ENCODE measurements around the gene DMXL2.

DMXL2 gene

DNA sequence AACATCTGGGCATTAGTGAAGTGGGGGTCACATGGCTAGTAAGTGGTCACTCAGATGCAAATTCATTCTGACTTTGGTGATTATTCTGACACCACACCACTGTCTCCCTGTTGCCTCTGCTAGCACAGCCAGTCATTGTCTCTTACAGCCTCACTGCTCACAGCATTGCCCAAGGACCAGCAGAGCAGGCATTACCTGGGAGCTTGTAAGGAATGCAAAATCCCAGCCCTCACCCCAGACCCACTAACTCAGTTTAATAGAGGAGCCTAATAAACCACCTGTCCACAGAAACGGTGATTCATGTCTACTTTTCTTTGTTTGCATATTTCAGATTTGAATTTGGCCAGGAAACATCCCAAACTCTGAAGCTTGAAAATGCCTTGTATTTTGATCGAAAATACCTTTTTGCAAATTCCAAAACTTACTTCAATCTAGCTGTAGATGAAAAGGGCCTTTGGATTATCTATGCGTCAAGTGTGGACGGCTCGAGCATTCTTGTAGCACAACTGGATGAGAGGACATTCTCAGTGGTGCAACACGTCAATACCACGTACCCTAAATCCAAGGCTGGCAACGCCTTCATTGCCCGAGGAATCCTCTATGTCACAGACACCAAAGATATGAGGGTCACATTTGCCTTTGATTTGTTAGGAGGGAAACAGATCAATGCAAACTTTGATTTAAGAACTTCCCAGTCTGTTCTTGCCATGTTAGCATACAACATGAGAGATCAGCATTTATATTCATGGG, 218.4 kb downstream of the DMXL2 start:
- DNase-seq, result no peak

DNA sequence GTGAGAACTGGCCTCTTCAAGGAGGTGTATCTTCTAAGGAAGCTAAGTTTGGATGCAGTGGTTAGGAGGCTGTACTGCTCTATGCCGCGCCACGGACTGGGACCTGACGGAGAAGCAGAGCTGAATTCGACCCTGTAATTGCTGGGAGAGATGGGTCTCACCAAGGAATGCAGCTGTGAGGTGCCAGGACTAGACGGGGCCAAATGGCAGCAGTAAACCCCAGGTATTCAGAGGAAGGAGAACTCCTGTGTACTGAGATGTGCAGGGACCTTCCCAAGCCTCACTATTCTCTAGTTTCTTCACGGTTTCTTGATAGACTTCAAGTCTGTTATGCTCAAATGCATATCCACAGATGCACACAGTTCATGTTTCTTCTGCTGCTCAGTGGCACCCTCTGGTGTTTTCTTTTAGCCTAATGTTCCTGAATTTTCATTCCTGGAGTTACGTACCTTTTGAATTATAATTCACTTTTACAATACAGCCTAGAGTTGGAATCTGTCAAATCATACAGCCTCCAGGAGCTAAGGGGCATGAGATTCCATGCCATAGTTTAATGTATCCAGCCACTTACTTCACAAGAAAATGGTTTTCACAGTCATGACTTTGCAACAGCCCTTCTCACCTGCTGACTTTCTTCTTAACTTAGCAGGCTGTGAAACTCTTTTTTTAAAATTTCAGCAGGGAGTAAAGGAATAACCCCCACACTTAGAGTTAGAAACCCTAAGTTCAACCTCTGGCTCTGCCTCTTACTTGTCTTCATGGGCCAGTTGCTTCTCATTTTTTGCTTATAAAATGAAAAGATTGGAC, 219.3 kb downstream of the DMXL2 start:
- no peak for DNase-seq

DNA sequence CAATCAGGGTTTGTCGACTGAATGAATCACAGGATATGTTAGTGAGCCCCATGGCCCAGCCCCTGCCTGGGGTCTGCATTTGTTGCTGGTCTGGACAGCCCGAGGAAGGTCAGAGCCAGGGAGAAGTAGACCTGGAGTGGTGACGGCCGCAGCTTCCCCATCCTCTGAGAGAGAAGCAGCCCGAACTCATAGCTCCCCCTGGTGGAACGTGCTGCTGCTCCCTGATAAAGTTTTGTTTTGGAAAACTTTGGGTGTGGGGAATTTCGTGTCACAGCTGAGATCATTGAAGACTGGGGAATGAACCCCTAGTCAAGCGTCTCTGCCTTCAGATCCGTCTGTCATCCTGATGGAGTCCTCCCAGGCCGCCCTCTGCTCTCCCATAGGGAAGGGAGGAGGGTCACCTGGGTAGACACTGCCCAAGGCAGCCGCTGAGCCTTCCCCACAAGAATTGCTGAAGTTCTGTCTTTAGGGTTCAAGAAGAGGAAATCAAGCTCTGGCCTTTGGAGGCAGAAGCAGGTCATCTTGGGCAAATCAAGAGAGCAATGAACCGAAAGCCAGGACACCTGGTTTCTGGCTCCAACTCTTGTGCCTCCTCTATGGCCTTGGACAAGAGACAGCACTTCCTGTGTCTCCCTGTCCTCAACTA, 220.6 kb downstream of the DMXL2 start:
- no peak for DNase-seq

DNA sequence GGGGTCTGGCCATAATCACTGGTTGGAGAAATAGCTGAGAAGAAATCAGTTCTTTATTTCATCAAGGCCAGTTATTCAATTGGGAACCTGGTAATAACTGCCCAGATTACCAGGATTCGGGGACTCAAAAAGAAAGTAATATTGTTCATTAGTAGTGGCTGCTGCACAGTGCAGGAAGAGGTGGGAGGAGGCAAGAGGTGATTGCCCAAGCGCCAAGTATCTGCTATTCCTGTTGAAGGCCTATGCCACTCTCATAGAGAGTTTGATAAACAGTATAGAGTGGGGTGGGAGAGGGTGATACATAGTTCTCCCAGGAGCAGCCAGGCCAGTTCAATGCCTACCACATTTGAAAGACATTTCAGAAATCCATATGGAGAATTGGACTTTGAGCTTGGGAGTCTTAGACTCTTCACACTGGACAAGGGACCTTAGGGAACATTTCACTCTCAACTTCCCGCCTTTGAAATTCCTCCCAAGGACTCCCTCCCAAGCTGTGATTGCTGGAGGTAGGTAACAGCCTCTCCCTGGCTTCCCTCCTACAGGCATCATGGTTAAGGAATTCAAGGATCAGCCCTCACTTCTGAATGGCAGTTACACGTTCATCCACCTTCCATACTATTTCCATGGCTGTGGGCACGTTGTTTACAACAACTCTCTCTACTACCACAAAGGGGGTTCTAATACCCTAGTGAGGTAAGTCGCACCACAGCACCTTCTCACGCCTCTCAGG, 221.4 kb downstream of the DMXL2 start:
- no peak for DNase-seq

DNA sequence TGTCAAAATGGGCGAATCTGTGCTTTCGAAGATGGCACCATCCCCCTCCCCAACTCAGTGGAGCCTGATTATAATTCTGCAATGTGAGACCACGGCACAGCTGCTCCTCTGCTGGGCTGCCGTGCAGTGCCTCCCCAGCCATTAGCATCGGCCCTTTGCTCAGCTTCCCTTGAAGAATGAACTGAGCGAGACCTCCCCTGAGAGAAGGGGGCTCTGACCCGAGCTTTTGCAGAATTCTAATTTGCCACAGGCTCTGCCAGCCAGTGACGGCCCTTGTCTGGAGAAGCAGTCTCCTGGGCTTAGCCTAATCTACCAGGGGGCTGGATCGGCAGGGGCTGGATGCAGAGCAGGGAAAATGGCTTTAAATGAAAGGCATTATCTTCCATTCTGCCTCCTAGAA, 223.9 kb downstream of the DMXL2 start:
- DNase-seq, result no peak
